Activated T-cell treated with anti-CD3 and anti-CD28 coated beads, Interleukin-2, amount 50 U/mL, for 48 hours (primary cell): ENCODE results near the gene PTGES2.
A peak's percentile ranks its signal among the peaks of the same experiment; 100 is the strongest.

Experiments
- DNase-seq, 2 experiments: peaks; one replicate each; pipeline ENCODE4 v3.0.0-alpha.2; 2020

Gene PTGES2

DNA sequence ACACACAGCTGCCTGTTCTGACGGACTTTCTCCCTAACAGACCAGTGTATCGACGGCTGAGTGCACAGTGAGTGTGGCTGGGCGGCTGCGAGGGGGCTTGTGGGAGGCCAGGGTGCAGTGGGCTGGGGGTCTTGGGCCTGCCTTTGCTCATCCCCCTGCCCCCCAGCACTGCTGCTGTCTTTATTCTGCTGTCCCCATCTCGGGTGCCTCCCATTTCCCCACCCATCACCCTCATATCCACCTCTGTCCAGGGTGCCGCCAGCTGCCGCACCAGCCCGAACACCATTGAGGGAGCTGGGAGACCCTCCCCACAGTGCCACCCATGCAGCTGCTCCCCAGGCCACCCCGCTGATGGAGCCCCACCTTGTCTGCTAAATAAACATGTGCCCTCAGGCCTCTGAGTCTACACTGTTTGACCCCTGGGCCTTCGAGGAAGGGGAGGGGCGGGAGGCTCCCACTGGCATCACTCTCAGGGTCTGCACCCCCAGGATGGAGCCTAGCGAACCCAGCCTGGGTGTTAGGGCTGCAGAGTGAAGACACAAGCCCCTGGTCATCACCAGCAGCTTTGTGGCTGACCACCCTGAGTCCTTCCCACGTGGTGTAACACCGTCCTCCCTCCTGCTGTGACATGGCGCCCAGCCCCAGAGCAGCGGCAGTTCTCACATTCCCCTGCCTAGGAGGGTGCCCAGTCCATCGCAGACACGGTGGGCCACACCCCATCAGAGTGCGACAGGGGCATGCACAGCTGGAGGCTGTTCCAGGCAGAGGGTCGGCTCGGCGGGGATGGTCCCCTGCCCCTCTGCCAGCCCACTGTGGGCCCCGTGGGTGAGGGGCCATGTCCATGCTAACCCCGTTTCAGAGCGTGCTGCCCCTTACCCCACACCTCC is 25.8 kb upstream of the PTGES2 start:
- no peak for DNase-seq

DNA sequence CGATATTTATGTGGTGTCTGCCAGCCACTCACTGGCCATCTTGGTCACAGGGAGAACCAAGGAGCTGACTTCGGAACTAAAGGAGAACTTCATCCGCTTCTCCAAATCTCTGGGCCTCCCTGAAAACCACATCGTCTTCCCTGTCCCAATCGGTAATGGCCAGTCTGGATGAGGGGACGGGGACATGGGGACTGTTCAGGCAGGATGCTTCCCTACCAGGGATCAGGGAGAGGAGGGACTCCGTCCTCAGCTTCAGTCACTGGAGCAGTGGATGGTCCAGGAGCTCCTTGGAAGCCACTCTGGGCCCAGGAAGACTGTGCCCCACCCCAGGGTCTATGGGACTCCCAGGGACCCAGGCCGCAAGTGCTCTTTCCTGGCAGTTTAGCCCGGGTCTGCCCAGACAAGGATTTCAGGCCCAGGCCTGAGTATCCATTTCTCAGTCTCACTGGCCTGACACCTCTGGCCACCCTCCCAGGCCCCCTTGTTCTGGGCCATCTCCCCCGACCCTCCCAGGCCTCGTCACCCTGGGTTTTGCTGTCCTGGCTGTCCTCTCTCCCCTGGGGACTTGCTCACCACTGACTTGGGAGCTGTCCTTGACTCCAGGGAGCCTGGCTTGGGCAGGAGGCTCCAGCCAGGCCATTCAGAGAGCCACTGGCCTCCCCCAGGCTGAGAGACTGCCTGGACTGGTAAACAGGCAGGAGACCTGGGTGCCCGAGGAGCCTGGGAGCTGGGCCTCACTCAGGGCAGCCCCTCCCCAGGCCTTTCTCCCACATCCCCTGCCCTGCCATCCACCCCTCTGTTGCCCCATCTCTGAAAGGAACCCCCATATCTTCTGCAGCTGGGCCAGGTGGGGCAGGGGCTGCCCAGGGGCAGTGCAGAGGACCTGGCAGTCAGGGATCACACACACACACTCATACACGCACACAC is 24.9 kb upstream of the PTGES2 start:
- no peak for DNase-seq

DNA sequence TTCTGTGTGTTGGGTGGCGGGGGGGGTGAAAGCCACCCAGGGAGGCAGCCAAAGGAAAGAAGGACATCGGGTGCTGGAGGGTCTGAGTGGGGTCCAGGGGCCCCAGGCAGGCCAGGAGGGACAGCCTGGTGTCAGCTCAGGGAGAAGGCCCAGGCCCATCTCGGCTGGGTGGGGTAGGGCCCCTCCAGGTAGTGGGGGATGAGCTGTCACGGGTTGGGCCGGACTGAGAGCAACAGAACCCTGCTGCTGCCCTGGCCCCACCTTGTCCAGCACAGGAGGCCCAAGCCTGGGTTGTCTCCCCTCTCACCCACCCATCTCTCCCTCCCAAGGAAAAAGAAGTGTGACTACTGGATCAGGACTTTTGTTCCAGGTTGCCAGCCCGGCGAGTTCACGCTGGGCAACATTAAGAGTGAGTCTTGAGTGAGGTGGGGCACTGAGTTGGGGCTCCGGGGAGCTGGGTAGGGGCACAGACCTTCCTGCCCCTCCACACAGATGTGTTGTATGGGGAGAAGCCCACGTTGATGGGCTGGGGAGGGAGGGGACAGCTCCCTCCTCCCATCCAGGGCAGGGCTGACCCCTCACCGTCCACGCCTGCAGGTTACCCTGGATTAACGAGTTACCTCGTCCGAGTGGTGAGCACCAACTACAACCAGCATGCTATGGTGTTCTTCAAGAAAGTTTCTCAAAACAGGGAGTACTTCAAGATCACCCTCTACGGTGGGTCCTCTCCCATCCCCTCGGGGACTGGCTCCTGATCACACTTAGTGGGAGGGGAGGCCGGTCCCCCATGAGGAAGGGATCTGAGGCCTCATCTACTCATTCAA is 24.0 kb upstream of the PTGES2 start:
- DNase-seq, result no peak

DNA sequence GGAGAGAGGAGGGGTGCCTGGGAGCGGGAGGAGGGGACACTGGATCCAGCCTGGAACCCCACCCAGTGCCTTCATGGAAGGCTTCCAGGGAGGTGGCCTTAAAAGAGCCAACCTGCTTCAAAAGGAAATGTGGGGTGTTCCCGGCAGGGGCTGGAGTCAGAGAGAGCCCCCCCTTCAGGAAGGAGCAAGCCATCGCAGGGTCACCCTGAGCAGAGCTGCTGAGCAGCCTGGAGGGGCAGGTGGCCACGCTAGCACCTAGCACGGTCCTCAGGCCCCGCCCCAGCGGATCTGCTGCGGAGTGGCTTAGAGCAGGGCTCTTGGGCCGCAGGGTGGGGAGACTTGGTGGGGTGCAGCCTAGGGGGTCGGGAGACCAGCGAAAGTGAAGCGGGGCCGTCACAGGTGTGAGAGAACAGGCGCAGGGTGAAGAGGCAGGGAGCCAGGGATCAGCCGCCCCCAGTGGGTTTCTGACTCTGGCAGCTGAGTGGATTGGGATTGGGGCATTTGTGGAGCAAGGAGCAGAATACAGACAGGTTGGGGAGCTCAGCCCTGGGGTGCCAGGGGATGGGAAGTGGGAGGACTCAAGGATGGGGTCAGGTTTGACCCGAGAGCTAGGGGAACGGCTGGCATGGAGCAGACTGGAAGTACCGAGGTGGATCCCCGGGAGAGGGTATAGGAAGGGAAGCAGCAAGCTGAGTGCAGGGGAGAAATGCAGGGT is 23.2 kb upstream of the PTGES2 start:
- DNase-seq, result peak in 1 of 2 experiments; percentile 46

DNA sequence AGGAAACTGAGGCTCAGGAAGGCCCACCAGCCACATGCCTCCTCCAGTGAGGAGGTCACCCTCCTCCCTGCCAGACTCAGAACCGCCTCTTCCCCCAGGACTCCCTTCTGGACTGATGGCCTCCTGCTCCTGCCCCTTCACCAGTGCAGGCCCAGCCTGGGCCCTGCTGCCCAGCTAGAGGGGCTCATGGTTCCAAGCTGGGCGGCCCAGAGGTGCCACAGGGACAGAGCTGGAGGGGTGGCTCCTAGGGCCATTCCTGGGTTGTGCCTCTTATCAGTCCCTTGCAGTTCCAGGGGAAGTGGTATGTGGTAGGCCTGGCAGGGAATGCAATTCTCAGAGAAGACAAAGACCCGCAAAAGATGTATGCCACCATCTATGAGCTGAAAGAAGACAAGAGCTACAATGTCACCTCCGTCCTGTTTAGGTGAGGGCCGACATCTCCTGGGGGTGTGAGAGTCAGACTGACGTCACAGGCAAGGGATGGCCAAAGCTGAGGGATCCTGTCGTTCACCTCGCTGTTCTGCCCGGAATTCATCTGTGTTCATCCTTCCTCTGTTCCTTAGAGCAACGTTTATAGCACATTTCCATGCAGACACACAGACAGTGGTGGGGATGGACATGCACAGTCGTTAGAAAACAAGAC is 22.5 kb upstream of the PTGES2 start:
- no peak for DNase-seq

DNA sequence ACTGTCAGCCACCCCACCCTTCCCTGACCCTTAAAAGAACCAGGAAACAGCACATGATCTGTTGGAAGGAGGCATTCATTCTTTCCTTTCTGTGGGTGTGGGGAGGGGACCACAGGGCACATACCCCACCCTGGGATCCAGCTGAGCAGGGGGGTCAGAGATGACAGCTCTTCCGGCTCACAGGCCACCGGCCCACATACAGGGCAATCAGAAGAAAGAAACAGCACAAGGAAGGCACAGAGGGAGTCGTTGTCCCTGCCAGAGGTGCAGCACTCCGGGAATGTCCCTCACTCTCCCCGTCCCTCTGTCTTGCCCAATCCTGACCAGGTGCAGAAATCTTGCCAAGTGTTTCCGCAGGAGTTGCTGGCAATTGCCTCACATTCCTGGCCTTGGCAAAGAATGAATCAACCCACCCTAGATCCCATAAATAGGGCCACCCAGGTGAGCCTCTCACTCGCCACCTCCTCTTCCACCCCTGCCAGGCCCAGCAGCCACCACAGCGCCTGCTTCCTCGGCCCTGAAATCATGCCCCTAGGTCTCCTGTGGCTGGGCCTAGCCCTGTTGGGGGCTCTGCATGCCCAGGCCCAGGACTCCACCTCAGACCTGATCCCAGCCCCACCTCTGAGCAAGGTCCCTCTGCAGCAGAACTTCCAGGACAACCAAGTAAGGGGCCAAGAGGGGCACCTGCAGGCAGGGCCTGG is 21.6 kb upstream of the PTGES2 start, which contains the start of gene LCN2:
Gene LCN2 (plus strand): TSS at position 453 of the 701 bp plus-strand sequence. CDS start 73 bp downstream, at position 526.
- no peak for DNase-seq

DNA sequence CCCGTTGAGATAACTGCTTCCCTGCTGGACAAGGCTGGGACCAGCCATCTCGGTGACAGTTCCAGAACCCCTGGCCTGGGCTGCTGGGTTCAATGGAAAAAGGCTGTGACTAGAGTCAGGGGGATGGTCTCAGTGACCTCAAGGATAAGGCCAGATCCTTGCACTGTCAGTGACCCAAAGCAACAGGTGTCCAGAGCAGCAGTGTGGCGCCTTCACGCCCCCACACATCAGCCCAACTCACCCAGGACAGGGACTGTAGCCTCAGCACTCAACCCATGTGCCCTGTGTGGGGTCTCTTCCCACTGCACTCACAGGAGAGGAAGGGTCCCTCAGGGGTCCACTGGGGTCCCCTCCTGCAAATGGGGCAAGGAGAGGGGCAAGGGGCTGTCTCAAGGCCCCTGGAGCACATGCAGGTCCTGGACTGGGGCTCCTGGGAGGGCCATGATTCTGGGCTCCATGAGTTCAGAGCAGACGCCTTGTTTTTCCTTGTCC is 21.0 kb upstream of the PTGES2 start:
- DNase-seq, result no peak

DNA sequence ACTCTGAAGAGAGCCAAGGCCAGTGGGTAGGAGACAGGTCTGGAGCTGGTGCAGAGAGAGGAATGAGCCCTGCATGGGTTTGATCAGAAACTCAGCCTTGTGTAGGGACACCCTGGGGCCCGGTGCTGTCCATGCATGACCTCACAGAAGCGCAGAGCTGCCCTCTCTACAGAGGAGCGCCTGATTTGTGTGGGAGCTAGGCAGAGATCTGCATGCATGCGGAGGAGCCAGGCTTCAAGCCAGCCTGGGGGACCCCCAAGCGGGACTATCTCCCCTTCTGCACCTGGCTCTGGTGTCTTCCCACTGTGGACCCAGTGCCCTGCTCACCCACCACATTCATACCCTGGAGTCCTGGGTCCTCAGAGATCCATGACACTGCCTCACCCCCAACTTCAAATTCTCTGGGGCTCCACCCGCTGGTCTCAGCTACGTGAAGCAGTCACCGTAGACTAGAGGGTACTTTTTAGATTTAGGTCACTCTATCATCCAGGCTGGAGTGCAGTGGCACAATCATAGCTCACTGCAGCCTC is 19.1 kb upstream of the PTGES2 start:
- no peak for DNase-seq

DNA sequence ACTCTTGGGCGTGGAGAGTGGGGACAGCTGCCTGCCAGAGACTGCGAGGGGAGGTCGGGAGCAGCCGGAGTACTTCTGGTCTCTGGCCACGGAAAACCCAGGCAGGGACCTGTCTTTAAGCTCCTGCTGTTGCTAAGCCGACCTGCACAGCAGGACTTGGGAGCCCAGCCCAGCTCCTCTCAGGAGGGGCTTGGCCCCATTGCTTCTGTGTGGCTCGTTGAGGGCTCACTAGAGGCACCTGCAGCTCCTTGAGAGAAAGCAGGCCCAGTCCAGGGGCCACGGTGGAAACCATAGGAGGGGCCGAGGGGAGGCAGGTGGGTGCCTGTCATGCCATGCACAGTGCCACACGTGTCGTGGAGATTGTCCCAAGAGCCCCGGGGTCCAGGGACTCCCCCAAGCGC is 18.4 kb upstream of the PTGES2 start:
- DNase-seq, result no peak

DNA sequence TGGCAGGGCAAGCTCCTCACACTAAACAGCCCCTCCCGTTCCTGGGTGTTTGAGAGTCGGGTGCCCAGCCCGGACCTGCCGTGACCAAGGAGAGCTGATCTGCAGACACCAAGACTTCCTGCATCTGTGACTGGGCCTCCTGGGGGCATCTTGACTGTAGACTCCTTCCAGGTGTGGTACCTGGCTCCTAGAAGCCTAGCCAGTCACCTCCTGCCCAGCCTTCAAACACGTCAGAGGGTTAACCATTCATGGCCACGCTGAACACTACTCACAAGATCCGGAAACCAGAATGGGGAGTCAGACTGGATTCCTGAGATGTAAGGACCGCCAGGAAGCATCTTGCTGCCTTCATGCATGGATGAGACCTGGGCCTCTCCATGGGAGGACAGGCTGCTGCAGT is 18.0 kb upstream of the PTGES2 start:
- no peak for DNase-seq

DNA sequence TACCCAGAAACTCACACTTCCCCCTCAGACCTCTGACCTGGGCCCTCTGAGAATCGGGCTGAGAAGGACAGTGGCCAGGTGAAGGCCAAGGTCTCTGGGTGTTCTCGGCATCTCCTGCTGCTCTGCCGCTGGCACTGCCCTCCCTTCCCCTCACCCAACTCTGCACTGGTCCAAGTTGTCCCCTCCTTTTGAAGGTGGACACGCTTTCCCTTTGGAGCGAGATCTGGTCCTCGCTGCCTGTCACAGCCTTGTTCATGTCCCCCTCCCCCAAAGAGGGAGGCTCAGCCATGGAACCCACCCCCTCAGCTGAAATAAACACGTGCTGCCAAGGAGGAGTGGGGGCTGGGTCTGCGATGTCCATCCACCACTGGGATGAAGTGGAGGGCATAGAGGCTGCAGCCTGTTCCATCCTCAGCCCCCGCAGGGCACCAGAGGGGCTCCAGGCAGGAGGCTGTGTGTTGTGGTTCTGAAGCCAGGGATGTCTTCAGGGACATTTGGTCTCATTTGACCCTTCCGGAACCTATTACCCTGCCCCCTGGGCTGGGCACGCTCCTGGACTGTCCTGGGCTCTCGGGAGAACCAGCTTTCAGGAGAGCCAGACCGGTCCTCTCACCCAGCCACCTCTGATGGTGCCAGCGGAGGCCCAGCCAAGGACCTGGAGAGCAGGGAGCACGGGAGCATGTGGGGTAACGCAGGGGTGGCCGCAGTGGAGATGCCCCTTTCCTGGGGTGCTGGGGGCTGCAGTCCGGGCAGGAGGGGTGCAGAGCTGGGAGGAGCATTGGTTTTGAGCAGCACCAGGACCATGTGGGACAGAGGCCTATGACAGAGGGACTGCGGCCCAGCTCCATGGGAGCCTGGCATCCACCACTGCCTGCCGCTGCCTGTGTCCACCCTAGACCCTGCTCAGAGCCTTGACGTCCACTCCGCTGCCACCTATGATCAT is 17.0 kb upstream of the PTGES2 start:
- no peak for DNase-seq

DNA sequence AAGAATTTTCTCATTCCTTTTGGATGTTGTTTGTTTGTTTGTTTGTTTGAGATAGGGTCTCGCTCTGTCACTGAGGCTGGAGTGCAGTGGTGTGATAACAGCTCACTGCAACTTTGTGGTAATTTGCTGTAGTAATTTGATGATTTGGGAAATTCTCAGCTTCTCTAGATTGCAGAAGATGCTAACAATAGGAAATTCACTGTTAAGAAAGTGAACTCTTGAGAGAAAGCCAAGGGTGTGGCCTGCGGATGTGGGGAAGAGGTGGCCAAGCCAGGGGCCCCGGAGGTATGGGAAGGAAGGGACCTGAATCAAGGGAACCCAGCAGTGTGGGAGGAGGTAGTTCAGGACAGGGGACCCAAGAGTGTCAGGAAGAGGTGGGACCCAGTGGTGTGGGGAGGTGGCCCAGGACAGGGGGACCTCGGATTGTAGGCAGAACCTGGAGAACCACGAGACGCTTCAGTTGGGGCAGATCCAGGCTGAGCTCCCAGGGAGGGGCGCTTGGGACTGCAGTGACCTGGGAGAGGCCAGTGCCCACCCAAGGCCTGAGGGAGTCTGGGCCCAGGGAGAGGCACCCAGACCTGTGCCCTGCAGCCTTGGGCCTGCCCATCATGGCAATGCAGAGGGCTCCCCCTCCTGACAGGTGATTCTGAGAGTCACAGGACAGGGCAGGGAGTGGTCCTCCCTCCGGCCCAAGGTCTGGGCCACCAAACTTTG is 16.2 kb upstream of the PTGES2 start:
- no peak for DNase-seq

DNA sequence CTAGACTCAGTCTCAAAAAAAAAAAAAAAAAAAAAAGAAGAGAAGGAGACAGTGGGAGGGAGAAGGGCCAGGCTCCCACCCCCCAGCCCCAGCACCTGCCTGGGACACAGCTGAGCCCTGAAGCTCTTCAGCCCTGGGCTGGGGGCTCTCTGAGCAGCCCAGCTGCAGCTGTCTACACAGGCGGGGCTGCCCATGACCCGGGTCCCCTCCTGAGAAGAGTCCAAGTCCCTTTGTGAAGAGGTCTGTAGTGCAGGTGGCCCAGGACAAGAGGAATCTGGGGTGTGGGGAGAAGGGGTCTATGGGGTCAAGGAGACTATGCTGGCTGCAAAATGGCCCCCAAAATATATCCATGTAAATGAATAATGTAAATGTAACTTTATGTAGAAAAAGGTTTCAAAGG is 15.1 kb upstream of the PTGES2 start:
- no peak for DNase-seq

DNA sequence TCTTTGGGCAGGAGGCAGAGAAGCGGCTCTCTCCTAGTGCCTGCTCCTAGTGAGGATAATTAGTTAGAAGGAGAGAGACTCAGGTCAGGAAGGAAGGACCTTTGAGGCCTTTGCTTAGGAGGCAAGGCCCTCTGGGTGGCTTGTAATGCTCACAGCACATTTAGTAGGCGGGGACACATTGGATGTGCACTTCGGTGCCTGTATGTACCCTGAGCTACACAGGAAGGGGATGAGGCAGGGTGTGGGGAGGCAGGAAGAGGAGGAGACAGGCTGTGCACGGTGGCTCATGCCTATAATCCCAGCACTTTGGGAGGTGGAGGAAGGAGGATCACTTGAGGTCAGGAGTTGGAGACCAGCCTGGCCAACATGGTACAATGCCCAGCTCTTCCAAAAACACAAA is 14.5 kb upstream of the PTGES2 start:
- DNase-seq, result no peak

DNA sequence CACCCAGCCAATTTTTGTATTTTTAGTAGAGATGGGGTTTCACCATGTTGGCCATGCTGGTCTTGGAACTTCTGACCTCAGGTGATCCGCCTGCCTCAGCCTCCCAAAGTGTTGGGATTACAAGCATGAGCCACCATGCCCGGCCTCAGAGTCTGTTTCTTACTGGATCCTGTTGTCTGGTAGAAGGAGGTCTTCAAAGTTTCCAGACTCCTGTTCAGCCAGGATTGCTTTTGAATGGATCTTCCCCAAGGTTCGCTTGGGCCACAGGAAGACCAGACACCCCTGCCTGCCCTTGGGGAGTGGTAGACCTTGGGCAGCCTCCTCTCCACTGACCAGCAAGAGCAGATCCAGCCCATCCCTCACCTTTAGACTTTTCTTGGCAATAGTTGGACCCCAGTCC is 14.1 kb upstream of the PTGES2 start:
- DNase-seq, result no peak

DNA sequence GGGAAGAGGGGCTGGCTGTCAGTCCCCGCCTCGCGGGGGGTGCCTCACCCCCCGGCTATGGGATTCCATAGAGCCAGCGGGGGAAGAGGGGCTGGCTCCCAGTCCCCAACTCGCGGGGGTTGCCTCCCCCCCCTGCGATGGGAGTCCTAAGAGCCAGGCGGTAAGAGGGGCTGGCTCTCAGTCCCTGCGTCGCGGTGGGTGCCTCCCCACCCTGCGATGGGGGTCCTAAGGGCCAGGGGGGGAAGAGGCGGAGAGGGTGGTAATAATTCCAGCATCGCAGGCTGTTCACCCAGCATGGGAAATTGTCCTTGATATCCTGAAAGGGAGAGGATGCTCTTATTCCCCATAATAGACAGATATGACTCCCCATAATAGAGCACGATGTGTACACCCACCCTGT is 12.1 kb upstream of the PTGES2 start:
- DNase-seq, result no peak

DNA sequence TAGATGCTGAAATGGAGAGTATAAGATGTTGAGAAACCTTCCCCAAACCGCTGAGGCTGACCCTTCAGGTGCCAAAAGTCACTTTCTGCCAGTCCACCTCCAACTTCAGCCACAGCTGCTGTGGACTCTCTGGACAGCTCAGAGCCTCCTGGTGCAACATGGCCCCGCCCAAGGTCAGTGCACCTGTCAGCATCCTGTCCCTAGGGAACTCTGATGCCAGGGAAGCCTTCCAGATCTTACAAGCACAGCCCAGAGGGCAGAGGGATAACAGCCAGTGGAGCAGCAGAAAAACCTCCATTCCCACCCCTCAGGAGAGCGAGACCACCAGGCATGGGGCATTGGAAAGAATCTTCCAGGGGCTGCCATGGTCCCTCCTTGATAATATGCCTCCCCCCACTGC is 10.5 kb upstream of the PTGES2 start:
- no peak for DNase-seq
